Endothelial cell (in vitro differentiated cells): ENCODE measurements around the gene CHST3. TPM values are rescaled to one million over a fixed set of nuclear protein-coding genes. Genes with fewer than 3 reads are reported as not detected.

Source experiments
- DNase-seq: peaks from one replicate; pipeline ENCODE4 v3.0.0; 2021; ENCODE audit warnings: low spot score
- H3K27ac Mint-ChIP-seq: one replicate; pipeline ENCODE4 v1.8.0; 2021; ENCODE audit warnings: mixed read lengths, inconsistent platforms; ENCODE audit not compliant: unreplicated experiment
- H3K27me3 Mint-ChIP-seq: one replicate; pipeline ENCODE4 v1.8.0; 2021; ENCODE audit warnings: mild to moderate bottlenecking, moderate library complexity, mixed read lengths, inconsistent platforms; ENCODE audit not compliant: unreplicated experiment
- H3K36me3 Mint-ChIP-seq: one replicate; pipeline ENCODE4 v1.8.0; 2021; ENCODE audit warnings: mild to moderate bottlenecking, low read depth, mixed read lengths, inconsistent platforms; ENCODE audit not compliant: unreplicated experiment
- H3K4me1 Mint-ChIP-seq: one replicate; pipeline ENCODE4 v1.8.0; 2021; ENCODE audit warnings: mild to moderate bottlenecking, mixed read lengths, inconsistent platforms; ENCODE audit not compliant: unreplicated experiment
- H3K4me3 Mint-ChIP-seq: one replicate; pipeline ENCODE4 v1.8.0; 2021; ENCODE audit warnings: mild to moderate bottlenecking, mixed read lengths, inconsistent platforms; ENCODE audit not compliant: unreplicated experiment
- H3K9me3 Mint-ChIP-seq: one replicate; pipeline ENCODE4 v1.8.0; 2021; ENCODE audit warnings: mixed read lengths, inconsistent platforms; ENCODE audit not compliant: unreplicated experiment
- total RNA-seq: library from RNA; stranded (reverse); fragmentation: NEBNext Ultra II Directional; extraction: Animal tissue kit (Norgen Biotek cat#: 25700); gene quantifications from one replicate; pipeline ENCODE4 v1.2.1, GENCODE V29; 2021; ENCODE audit not compliant: unreplicated experiment
- TF ChIP-seq, protein P1 (sequence below): fragments of 200-600 bp; sonication (generic); IDR thresholded peaks from one replicate; pipeline ENCODE4 v1.5.0; 2021; ENCODE audit warnings: antibody characterized with exemption; ENCODE audit not compliant: unreplicated experiment

The CHST3 gene
- total RNA-seq, 1 donor from 2014 or later: 3.8 TPM

DNA sequence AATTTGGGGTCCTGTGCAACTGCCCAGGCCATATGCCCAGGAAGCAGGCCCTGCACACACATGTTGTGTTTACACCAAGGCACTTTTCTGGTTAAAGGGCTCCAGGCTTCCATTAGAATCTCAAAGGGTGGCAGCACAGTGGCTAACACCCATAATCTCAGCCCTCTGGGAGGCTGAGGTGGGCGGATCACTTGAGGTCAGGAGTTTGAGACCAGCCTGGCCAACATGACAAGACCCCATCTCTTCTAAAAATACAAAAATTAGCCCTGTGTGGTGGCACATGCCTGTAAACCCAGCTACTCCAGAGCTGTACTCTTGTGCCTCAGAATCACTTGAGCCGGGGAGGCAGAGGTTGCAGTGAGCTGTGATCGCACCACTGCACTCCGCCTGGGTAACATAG lies 70.6 kb downstream of the CHST3 start:
- Mint-ChIP-seq H3K4me3 (no peak overlapping the region), H3K4me1 (peaks cover 3% of the 10 kb centered on the region), H3K36me3 (no peaks in the 10 kb centered on the region), H3K9me3 (no peaks in the 10 kb centered on the region), H3K27ac (no peak overlapping the region), H3K27me3 (peaks cover 5% of the 10 kb centered on the region)
- TF ChIP-seq, protein P1, sequence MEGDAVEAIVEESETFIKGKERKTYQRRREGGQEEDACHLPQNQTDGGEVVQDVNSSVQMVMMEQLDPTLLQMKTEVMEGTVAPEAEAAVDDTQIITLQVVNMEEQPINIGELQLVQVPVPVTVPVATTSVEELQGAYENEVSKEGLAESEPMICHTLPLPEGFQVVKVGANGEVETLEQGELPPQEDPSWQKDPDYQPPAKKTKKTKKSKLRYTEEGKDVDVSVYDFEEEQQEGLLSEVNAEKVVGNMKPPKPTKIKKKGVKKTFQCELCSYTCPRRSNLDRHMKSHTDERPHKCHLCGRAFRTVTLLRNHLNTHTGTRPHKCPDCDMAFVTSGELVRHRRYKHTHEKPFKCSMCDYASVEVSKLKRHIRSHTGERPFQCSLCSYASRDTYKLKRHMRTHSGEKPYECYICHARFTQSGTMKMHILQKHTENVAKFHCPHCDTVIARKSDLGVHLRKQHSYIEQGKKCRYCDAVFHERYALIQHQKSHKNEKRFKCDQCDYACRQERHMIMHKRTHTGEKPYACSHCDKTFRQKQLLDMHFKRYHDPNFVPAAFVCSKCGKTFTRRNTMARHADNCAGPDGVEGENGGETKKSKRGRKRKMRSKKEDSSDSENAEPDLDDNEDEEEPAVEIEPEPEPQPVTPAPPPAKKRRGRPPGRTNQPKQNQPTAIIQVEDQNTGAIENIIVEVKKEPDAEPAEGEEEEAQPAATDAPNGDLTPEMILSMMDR: no peak
- no peak for DNase-seq

DNA sequence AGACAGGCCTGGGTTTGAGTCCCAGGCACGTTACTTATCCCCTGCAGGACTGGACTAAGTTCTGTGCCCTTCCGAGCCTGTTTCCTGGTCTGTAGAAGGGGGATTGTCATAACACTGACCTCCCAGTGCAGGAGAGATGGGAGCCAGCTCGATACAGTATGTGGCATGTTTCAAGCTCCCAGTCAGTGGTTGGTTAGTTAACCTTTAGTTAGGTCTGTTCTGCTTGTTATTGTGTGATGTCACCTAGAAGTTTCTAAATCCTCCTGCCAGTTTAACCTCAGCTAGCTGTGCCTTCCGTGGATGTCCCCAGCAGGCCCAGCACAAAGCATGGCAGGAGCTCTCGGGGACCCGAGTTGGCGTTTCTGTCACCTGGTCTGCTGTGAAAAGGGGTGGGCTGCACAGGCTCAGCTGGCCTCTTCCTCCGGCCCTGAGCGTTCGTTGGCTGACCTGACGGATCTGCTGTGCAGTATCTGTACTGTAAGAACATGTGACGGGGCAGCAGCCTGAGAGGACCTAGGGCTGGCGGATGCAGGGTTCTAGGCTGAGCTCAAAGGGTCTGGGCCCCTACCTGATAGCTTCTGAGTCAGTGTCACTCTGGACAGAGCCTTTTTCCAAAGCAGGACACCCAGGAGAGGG lies 71.2 kb downstream of the CHST3 start:
- Mint-ChIP-seq H3K27ac (no peak overlapping the region), H3K27me3 (peaks cover 4% of the 10 kb centered on the region), H3K9me3 (no peaks in the 10 kb centered on the region), H3K36me3 (no peaks in the 10 kb centered on the region), H3K4me3 (no peak overlapping the region), H3K4me1 (peaks cover 3% of the 10 kb centered on the region)
- TF ChIP-seq, protein P1: no peak
- no peak for DNase-seq

DNA sequence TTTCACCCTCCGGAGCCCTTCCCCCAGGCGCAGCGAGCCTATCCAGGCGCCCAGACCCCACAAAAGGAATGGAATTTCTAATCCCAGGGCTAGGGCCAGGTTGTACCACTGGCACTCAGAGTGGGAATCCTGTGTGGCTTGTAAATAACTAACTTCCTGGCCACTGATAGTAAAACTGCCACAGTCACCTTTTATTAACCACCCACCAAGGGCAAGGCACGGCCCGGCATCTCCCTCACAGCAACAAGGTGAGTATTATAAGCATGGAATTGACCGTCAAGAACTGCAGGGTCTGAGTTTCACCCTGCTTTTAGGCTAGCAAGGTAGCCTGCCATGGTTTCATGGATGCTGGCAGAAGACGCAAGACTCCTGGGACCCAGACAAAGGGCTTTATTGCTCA lies 73.1 kb downstream of the CHST3 start:
- H3K27me3 Mint-ChIP-seq: peaks cover 7% of the 10 kb centered on the region
- peaks cover 3% of the 10 kb centered on the region for H3K4me1 Mint-ChIP-seq
- TF ChIP-seq, protein P1: no peak
- H3K36me3 Mint-ChIP-seq: no peaks in the 10 kb centered on the region
- H3K27ac Mint-ChIP-seq: no peak overlapping the region
- H3K9me3 Mint-ChIP-seq: no peaks in the 10 kb centered on the region
- no peak for DNase-seq
- H3K4me3 Mint-ChIP-seq: no peak overlapping the region

DNA sequence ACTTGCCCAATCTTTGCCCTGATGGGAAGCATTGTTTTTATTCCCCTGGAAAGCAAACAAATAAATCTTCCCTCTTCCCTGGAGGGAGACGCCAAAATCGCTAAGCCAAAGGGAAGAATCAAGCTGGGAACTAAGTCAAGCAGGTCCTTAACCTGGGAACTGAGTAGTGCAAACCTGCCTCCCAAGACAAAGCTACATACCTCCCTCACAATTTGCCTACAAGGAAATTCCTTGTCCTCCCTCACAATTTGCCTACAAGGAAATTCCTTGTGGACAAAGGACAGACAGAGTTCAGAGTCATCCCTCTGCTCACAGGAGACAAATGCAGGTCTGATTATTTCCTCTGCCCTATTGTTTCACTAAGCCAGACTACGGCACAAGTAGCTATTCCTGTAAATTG lies 73.6 kb downstream of the CHST3 start:
- TF ChIP-seq, protein P1: no peak
- H3K4me1 Mint-ChIP-seq: peaks cover 3% of the 10 kb centered on the region
- no peak for DNase-seq
- H3K4me3 Mint-ChIP-seq: no peak overlapping the region
- H3K27ac Mint-ChIP-seq: no peak overlapping the region
- H3K27me3 Mint-ChIP-seq: peaks cover 8% of the 10 kb centered on the region
- no peaks in the 10 kb centered on the region for H3K36me3 Mint-ChIP-seq
- no peaks in the 10 kb centered on the region for H3K9me3 Mint-ChIP-seq

DNA sequence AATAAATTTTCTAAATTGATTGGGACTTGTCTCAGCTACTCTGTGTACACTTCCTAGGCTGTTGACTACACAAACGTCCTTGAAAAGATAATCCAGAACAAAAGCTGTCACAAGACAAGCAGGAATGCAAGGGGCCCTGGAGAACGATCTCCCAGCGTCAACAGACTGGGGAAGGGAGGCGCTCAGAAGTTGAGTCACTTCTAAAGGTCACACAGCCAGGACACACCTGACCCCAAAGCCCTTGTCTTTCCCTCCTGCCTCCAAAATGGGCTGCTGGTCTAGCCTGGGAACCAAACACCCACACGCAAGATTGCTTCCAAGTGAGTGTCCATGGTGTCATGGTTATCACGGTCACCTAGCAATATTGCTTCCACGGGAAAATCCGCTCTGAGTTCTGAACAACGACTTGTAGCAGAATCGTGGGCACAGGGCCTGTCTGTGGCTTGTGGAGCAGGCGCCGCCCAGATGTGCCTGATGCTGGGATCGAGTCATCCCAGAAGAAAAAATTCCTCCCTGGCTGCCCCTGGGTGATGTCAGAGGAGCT lies 74.3 kb downstream of the CHST3 start:
- no peak for DNase-seq
- H3K36me3 Mint-ChIP-seq: no peaks in the 10 kb centered on the region
- no peak overlapping the region for H3K27ac Mint-ChIP-seq

More for the DNA sequence above, 74.3 kb downstream of the CHST3 start:
- TF ChIP-seq, protein P1: no peak
- H3K4me1 Mint-ChIP-seq: peaks cover 6% of the 10 kb centered on the region
- H3K27me3 Mint-ChIP-seq: peaks cover 8% of the 10 kb centered on the region
- no peak overlapping the region for H3K4me3 Mint-ChIP-seq
- H3K9me3 Mint-ChIP-seq: no peaks in the 10 kb centered on the region
